Measurements from ENCODE around the gene SDCBP2. TPM values are rescaled to one million over a fixed set of nuclear protein-coding genes. Genes with fewer than 3 reads are reported as not detected.

Gene SDCBP2
- total and polyA plus RNA-seq, 10 of the 15 experiments (the other 5 are each of a cell fraction or from before 2014, with no cell fraction given): 0.16 to 2.4 (median 1.1) TPM; not detected in 1

DNA sequence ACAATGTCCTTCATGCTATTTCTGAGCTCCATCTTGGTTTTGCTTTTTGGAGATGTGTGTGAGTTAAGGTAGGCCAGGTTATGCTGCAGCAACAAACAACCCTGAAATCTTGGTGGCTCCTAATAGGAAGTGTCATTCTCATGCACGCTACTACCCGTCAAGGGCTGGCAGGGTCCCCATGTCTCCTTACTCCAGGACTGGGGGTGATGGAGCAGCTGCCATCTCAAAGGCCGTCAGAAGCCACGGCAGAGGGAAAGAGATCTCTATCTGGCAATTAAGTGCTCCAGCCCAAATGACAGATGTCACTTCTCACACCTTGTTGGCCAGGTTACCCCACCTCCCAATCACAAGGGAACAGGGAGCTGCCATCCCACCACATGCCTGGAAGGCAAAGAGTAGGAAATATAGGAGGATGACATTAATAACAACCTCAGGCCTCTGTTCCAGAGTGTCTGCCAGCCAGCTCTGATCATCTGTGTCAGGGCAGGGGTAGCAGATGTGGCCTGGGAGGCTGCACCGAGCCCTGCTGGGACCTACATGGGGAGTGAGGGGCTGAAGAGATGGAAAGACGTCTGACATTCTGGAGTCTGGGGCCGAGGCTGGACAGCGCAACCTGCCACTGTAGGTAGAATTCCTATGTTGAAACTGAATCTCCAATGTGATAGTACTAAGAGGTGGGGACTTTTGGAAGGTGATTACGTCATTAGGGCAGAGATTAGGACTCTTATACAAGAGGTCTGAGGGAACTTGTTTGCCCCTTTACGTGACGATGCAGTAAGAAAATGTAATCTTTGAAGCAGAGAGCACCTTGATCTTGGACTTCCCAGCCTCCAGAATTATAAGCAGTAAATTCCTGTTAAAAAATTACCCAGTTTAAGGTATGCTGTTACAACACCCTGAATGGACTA lies 4.8 kb upstream of the SDCBP2 start:
- no peak overlapping the region for H3K9ac ChIP-seq (ENCODE audit: control insufficient read depth, insufficient read depth, low read length)
- WGBS (ENCODE audit: insufficient coverage, insufficient replicate concordance, low lambda C conversion rate, missing lambda C conversion rate): 95% methylated on average over 9 of the region's 11 CpGs
- H3K79me2 ChIP-seq (ENCODE audit: control insufficient read depth, insufficient read depth, low read length): peaks cover 18% of the 10 kb centered on the region
- BruUV-seq (replicated peaks): no TSS peak
- in situ Hi-C loops (cut with MboI) (no loop called here), intact Hi-C loops (cut with micrococcal nuclease; ENCODE audit: unreplicated experiment) (no loop called here)
- H3K36me3 ChIP-seq (ENCODE audit: control insufficient read depth in 2 of 2, insufficient read depth in 2 of 2, low read length in 1 of 2): no peaks in the 10 kb centered on the region; a peak in 1 of 4 replicates
- FAIRE-seq: no peak
- POLR2A ChIA-PET: interaction anchor here (0.9 kb wide), 1 partner anchor 43 kb away, joined by 3 read pairs; no protein-coding TSS in a partner anchor
- no peaks in the 10 kb centered on the region for H3K9me3 ChIP-seq (replicated peaks; ENCODE audit: control insufficient read depth, insufficient read depth, low read length)
- no peak overlapping the region for H3K27ac ChIP-seq (ENCODE audit: control insufficient read depth, insufficient read depth)
- no peak overlapping the region for H3K4me2 ChIP-seq (ENCODE audit: control insufficient read depth, insufficient read depth)
- DNase-seq (ENCODE audit: low read depth, low spot score): no peak
- SMC1A ChIA-PET (ENCODE audit: uncharacterized antibody, unreplicated experiment): no interaction called here
- no peaks in the 10 kb centered on the region for H3K27me3 ChIP-seq (replicated peaks in 1 of 2; ENCODE audit: control insufficient read depth in 2 of 2, insufficient read depth in 2 of 2, low read length in 1 of 2)
- H2AFZ ChIP-seq (ENCODE audit: control insufficient read depth, low read depth, low read length): no peak overlapping the region
- H3K4me1 ChIP-seq (ENCODE audit: control insufficient read depth, insufficient read depth, low read length): peaks cover 15% of the 10 kb centered on the region
- RAD21 ChIA-PET (ENCODE audit: unreplicated experiment): interaction anchor here (0.9 kb wide), 1 partner anchor 58 kb away, joined by 3 read pairs; no protein-coding TSS in a partner anchor
- CTCF ChIA-PET: interaction anchor here (1.0 to 1.3 kb wide), 2 partner anchors 48 to 170 kb away, joined by 3 to 4 read pairs; no protein-coding TSS in a partner anchor
- TF ChIP-seq, protein P1, sequence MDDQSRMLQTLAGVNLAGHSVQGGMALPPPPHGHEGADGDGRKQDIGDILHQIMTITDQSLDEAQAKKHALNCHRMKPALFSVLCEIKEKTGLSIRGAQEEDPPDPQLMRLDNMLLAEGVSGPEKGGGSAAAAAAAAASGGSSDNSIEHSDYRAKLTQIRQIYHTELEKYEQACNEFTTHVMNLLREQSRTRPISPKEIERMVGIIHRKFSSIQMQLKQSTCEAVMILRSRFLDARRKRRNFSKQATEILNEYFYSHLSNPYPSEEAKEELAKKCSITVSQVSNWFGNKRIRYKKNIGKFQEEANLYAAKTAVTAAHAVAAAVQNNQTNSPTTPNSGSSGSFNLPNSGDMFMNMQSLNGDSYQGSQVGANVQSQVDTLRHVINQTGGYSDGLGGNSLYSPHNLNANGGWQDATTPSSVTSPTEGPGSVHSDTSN (IDR thresholded peaks at IDR 0.05; ENCODE audit: insufficient replicate concordance, low read depth, low read length): no peak
- no peak for TF ChIP-seq STAT3 (IDR thresholded peaks at IDR 0.05; ENCODE audit: low read depth, low read length)
- TF ChIP-seq, protein P2, sequence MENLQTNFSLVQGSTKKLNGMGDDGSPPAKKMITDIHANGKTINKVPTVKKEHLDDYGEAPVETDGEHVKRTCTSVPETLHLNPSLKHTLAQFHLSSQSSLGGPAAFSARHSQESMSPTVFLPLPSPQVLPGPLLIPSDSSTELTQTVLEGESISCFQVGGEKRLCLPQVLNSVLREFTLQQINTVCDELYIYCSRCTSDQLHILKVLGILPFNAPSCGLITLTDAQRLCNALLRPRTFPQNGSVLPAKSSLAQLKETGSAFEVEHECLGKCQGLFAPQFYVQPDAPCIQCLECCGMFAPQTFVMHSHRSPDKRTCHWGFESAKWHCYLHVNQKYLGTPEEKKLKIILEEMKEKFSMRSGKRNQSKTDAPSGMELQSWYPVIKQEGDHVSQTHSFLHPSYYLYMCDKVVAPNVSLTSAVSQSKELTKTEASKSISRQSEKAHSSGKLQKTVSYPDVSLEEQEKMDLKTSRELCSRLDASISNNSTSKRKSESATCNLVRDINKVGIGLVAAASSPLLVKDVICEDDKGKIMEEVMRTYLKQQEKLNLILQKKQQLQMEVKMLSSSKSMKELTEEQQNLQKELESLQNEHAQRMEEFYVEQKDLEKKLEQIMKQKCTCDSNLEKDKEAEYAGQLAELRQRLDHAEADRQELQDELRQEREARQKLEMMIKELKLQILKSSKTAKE (IDR thresholded peaks at IDR 0.05; ENCODE audit: low read depth, poor library complexity, severe bottlenecking): no peak
- TF ChIP-seq, protein P3, sequence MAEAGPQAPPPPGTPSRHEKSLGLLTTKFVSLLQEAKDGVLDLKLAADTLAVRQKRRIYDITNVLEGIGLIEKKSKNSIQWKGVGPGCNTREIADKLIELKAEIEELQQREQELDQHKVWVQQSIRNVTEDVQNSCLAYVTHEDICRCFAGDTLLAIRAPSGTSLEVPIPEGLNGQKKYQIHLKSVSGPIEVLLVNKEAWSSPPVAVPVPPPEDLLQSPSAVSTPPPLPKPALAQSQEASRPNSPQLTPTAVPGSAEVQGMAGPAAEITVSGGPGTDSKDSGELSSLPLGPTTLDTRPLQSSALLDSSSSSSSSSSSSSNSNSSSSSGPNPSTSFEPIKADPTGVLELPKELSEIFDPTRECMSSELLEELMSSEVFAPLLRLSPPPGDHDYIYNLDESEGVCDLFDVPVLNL (IDR thresholded peaks at IDR 0.05; ENCODE audit: low read depth, low read length): no peak
- TF ChIP-seq, protein P4, sequence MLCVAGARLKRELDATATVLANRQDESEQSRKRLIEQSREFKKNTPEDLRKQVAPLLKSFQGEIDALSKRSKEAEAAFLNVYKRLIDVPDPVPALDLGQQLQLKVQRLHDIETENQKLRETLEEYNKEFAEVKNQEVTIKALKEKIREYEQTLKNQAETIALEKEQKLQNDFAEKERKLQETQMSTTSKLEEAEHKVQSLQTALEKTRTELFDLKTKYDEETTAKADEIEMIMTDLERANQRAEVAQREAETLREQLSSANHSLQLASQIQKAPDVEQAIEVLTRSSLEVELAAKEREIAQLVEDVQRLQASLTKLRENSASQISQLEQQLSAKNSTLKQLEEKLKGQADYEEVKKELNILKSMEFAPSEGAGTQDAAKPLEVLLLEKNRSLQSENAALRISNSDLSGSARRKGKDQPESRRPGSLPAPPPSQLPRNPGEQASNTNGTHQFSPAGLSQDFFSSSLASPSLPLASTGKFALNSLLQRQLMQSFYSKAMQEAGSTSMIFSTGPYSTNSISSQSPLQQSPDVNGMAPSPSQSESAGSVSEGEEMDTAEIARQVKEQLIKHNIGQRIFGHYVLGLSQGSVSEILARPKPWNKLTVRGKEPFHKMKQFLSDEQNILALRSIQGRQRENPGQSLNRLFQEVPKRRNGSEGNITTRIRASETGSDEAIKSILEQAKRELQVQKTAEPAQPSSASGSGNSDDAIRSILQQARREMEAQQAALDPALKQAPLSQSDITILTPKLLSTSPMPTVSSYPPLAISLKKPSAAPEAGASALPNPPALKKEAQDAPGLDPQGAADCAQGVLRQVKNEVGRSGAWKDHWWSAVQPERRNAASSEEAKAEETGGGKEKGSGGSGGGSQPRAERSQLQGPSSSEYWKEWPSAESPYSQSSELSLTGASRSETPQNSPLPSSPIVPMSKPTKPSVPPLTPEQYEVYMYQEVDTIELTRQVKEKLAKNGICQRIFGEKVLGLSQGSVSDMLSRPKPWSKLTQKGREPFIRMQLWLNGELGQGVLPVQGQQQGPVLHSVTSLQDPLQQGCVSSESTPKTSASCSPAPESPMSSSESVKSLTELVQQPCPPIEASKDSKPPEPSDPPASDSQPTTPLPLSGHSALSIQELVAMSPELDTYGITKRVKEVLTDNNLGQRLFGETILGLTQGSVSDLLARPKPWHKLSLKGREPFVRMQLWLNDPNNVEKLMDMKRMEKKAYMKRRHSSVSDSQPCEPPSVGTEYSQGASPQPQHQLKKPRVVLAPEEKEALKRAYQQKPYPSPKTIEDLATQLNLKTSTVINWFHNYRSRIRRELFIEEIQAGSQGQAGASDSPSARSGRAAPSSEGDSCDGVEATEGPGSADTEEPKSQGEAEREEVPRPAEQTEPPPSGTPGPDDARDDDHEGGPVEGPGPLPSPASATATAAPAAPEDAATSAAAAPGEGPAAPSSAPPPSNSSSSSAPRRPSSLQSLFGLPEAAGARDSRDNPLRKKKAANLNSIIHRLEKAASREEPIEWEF (IDR thresholded peaks at IDR 0.05; ENCODE audit: insufficient replicate concordance, low read depth, low read length): no peak
- no peak for TF ChIP-seq ZNF24 (IDR thresholded peaks at IDR 0.05)
- no peak for TF ChIP-seq TARDBP (IDR thresholded peaks at IDR 0.05; ENCODE audit: borderline replicate concordance)
- no peak overlapping the region for H3K4me3 ChIP-seq
- H4K20me1 ChIP-seq (ENCODE audit: control insufficient read depth, insufficient read depth): no peaks in the 10 kb centered on the region; the same call in 1 of the 2 replicates
- no peak for ATAC-seq

Data from GM12878 (cell line).